ENCODE measurements around the gene GJC2. TPM values are rescaled to one million over a fixed set of nuclear protein-coding genes. Genes with fewer than 3 reads are reported as not detected.

GJC2 gene
- total and polyA plus RNA-seq, 2 donors (not counting 3 experiments of a cell fraction or from before 2014, with no cell fraction given), result 0.58 to 1.2 TPM

GRCh38 chr1:228175316-228176023 is 25.7 kb downstream of the GJC2 start:
- DNase-seq (ENCODE audit: low read depth, low spot score) (no peak), FAIRE-seq (no peak)
- ChIA-PET POLR2A (no interaction called here), CTCF (interaction anchor here (0.9 kb wide), 1 partner anchor 10 kb away, joined by 3 read pairs; the partner anchor contains the start of gene IBA57)
- H2AFZ ChIP-seq (ENCODE audit: low read depth, low read length), result no peak overlapping the region
- H3K4me2 ChIP-seq (ENCODE audit: insufficient read depth, low read length), result no peak overlapping the region
- H3K4me3 ChIP-seq (replicated peaks in 1 of 3; ENCODE audit: insufficient read depth in 1 of 3, low read depth in 1 of 3, low read length in 3 of 3), result no peak overlapping the region
- no peaks in the 10 kb centered on the region for H3K9me1 ChIP-seq (replicated peaks; ENCODE audit: control insufficient read depth, extremely low read depth, insufficient read depth, low read length)
- H3K4me1 ChIP-seq (ENCODE audit: control insufficient read depth, extremely low read depth, insufficient read depth, low read length), result no peaks in the 10 kb centered on the region
- H4K20me1 ChIP-seq (replicated peaks; ENCODE audit: control insufficient read depth, extremely low read depth, insufficient read depth, low read length), result no peaks in the 10 kb centered on the region
- H3K9me3 ChIP-seq (replicated peaks; ENCODE audit: control insufficient read depth, insufficient read depth, low read length), result no peaks in the 10 kb centered on the region
- intact Hi-C loops (cut with micrococcal nuclease), result no loop called here
- H3K27me3 ChIP-seq (ENCODE audit: control insufficient read depth in 2 of 2, insufficient read depth in 2 of 2, low read length in 2 of 2), result no peaks in the 10 kb centered on the region
- no peak for TF ChIP-seq CTCF (IDR thresholded peaks at IDR 0.05; ENCODE audit: extremely low read depth in 1 of 2, insufficient read depth in 1 of 2, low read depth in 1 of 2, low read length in 2 of 2)
- no peak for TF ChIP-seq POLR2A (IDR thresholded peaks at IDR 0.05; ENCODE audit: low read depth, low read length)
- no peak for TF ChIP-seq GATA2 (IDR thresholded peaks at IDR 0.05; ENCODE audit: insufficient read depth, insufficient read length, low read depth, low read length)
- peaks cover 0 to 11% of the 10 kb centered on the region in 2 experiments for H3K36me3 ChIP-seq (ENCODE audit: control insufficient read depth in 2 of 2, extremely low read depth in 1 of 2, insufficient read depth in 2 of 2, low read length in 2 of 2)
- no peak overlapping the region for H3K9ac ChIP-seq (replicated peaks; ENCODE audit: extremely low read depth, insufficient read depth, low read length)
- no peaks in the 10 kb centered on the region for H3K79me2 ChIP-seq (ENCODE audit: control insufficient read depth, insufficient read depth, low read length)
- no peak overlapping the region for H3K27ac ChIP-seq (ENCODE audit: insufficient read depth, low read depth, low read length)
- dilution Hi-C loops (cut with MboI; ENCODE audit: extremely low pct_ligation_motif_present, low sequenced_read_pairs), result no loop called here
- no TSS peak for BruUV-seq (replicated peaks)

- no peak for DNase-seq (ENCODE audit: low read depth, low spot score)
- Histone ChIP-seq H3K27ac (ENCODE audit: insufficient read depth, low read depth, low read length) (no peak overlapping the region), H2AFZ (ENCODE audit: low read depth, low read length) (no peak overlapping the region), H3K4me3 (replicated peaks in 1 of 3; ENCODE audit: insufficient read depth in 1 of 3, low read depth in 1 of 3, low read length in 3 of 3) (no peak overlapping the region), H3K27me3 (ENCODE audit: control insufficient read depth in 2 of 2, insufficient read depth in 2 of 2, low read length in 2 of 2) (no peaks in the 10 kb centered on the region), H3K79me2 (ENCODE audit: control insufficient read depth, insufficient read depth, low read length) (no peaks in the 10 kb centered on the region), H3K4me1 (ENCODE audit: control insufficient read depth, extremely low read depth, insufficient read depth, low read length) (no peaks in the 10 kb centered on the region), H4K20me1 (replicated peaks; ENCODE audit: control insufficient read depth, extremely low read depth, insufficient read depth, low read length) (no peaks in the 10 kb centered on the region), H3K9ac (replicated peaks; ENCODE audit: extremely low read depth, insufficient read depth, low read length) (no peak overlapping the region), H3K4me2 (ENCODE audit: insufficient read depth, low read length) (no peak overlapping the region), H3K36me3 (ENCODE audit: control insufficient read depth in 2 of 2, extremely low read depth in 1 of 2, insufficient read depth in 2 of 2, low read length in 2 of 2) (peaks cover 0 to 11% of the 10 kb centered on the region in 2 experiments), H3K9me3 (replicated peaks; ENCODE audit: control insufficient read depth, insufficient read depth, low read length) (no peaks in the 10 kb centered on the region), H3K9me1 (replicated peaks; ENCODE audit: control insufficient read depth, extremely low read depth, insufficient read depth, low read length) (no peaks in the 10 kb centered on the region)
- ChIA-PET CTCF (interaction anchor here (0.9 kb wide), 1 partner anchor 11 kb away, joined by 3 read pairs; the partner anchor contains the start of gene IBA57), POLR2A (no interaction called here)
- FAIRE-seq, result no peak
- dilution Hi-C loops (cut with MboI; ENCODE audit: extremely low pct_ligation_motif_present, low sequenced_read_pairs) (no loop called here), intact Hi-C loops (cut with micrococcal nuclease) (no loop called here)
- BruUV-seq (replicated peaks), result no TSS peak
- no peak for TF ChIP-seq GATA2 (IDR thresholded peaks at IDR 0.05; ENCODE audit: insufficient read depth, insufficient read length, low read depth, low read length)
- TF ChIP-seq CTCF (IDR thresholded peaks at IDR 0.05; ENCODE audit: extremely low read depth in 1 of 2, insufficient read depth in 1 of 2, low read depth in 1 of 2, low read length in 2 of 2), result no peak
- TF ChIP-seq, protein P1, sequence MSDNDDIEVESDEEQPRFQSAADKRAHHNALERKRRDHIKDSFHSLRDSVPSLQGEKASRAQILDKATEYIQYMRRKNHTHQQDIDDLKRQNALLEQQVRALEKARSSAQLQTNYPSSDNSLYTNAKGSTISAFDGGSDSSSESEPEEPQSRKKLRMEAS (IDR thresholded peaks at IDR 0.05; ENCODE audit: insufficient read depth, insufficient read length), result no peak
- no peak for TF ChIP-seq JUN (IDR thresholded peaks at IDR 0.05; ENCODE audit: borderline replicate concordance, insufficient read depth, insufficient read length, low read depth)
- TF ChIP-seq FOS (IDR thresholded peaks at IDR 0.05; ENCODE audit: borderline replicate concordance, insufficient read depth, low read length), result no peak
- TF ChIP-seq POLR2AphosphoS5 (IDR thresholded peaks at IDR 0.05; ENCODE audit: insufficient read depth, low read depth, low read length), result no peak
- no peak for TF ChIP-seq MYC (IDR thresholded peaks at IDR 0.05; ENCODE audit: low read depth, low read length)
- TF ChIP-seq POLR2A (IDR thresholded peaks at IDR 0.05; ENCODE audit: low read depth, low read length), result no peak
- no peak for TF ChIP-seq EZH2 (IDR thresholded peaks at IDR 0.05; ENCODE audit: borderline replicate concordance, low read depth, low read length, severe bottlenecking)
Measured at GRCh38 chr1:228176024-228176395, 26.3 kb downstream of the GJC2 start.

Measured in endothelial cell of umbilical vein (primary cell).